ENCODE measurements around the gene ITGA3. TPM values are rescaled to one million over a fixed set of nuclear protein-coding genes. Genes with fewer than 3 reads are reported as not detected.
A peak's percentile ranks its signal among the peaks of the same experiment; 100 is the strongest.

Gene ITGA3
- total RNA-seq, 1 experiment from 2014 or later: 392 TPM

DNA sequence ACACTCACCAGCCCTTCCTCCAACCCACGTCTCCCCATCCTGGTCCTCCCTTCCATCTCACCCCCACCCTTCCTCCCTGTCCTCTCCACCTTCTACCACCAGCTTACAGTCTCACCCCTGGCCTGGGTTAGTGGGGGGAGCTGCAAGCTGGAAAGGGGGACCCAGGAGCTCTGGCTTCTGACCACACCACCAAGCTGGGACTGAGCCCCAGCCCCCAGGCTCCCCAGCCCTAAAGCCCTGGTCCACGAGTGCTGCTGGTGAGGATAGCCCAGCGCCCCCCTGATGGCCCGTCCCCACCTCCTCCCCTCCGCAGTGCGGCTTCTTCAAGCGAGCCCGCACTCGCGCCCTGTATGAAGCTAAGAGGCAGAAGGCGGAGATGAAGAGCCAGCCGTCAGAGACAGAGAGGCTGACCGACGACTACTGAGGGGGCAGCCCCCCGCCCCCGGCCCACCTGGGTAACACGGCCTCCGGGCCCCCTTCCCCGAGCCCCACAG is 32.0 kb downstream of the ITGA3 start:
- no peaks in the 10 kb centered on the region for H4K20me1 ChIP-seq (ENCODE audit: insufficient read depth)
- no peaks in the 10 kb centered on the region for H3K27me3 ChIP-seq (ENCODE audit: insufficient read depth, low read length)

More for the DNA sequence above, 32.0 kb downstream of the ITGA3 start:
- DNase-seq (ENCODE audit: low read depth, low spot score) (no peak), ATAC-seq (no peak)
- Histone ChIP-seq H3K9ac (ENCODE audit: low read length) (no peak overlapping the region), H3K9me2 (ENCODE audit: insufficient read depth) (no peaks in the 10 kb centered on the region), H3K4me3 (replicated peaks in 1 of 2; ENCODE audit: low read depth in 1 of 2, low read length in 2 of 2) (no peak overlapping the region), H3K9me3 (ENCODE audit: control insufficient read depth in 1 of 2, insufficient read depth in 1 of 2, low read depth in 1 of 2, low read length in 2 of 2) (no peaks in the 10 kb centered on the region), H3K27ac (ENCODE audit: low read depth, low read length) (no peak overlapping the region; the same call in 1 of the 2 replicates), H3K36me3 (ENCODE audit: control insufficient read depth in 1 of 2, insufficient read depth in 2 of 2, low read length in 2 of 2) (peaks cover 33 to 42% of the 10 kb centered on the region in 2 experiments; a peak in 3 of 4 replicates), H2AFZ (ENCODE audit: low read depth, low read length, poor library complexity, severe bottlenecking) (no peak overlapping the region), H3K79me2 (ENCODE audit: insufficient read depth, low read length) (no peaks in the 10 kb centered on the region; the same call in 1 of the 2 replicates), H3K4me1 (ENCODE audit: control insufficient read depth in 1 of 2, insufficient read depth in 2 of 2, low read length in 2 of 2) (peaks cover 0 to 5% of the 10 kb centered on the region in 2 experiments; a peak in 2 of 4 replicates), H3K4me2 (ENCODE audit: low read length) (no peak overlapping the region)
- RAD21 ChIA-PET (ENCODE audit: low non-redundant PET in 1 of 2, low total read pairs in 2 of 2, uncharacterized antibody in 2 of 2, unreplicated experiment in 2 of 2): interaction anchor here (0.7 to 2.1 kb wide), 8 partner anchors 23 to 91 kb away, joined by 3 to 10 read pairs (median 4); partner anchors contain the start of gene ITGA3 (in 1 of the 2)
- intact Hi-C loops (cut with micrococcal nuclease): loop anchor here (1.0 to 5.0 kb wide), 3 partner anchors 33 to 226 kb away; no protein-coding TSS in a partner anchor
- CTCF ChIA-PET: interaction anchor here (0.6 to 2.7 kb wide), 16 partner anchors 8 to 90 kb away, joined by 3 to 42 read pairs (median 4); partner anchors contain the start of gene ITGA3
- TF ChIP-seq JUND (IDR thresholded peaks at IDR 0.05): 0 out of 2 replicates have a peak, but pooled peaks have one; percentile 6
- TF ChIP-seq, protein P1, sequence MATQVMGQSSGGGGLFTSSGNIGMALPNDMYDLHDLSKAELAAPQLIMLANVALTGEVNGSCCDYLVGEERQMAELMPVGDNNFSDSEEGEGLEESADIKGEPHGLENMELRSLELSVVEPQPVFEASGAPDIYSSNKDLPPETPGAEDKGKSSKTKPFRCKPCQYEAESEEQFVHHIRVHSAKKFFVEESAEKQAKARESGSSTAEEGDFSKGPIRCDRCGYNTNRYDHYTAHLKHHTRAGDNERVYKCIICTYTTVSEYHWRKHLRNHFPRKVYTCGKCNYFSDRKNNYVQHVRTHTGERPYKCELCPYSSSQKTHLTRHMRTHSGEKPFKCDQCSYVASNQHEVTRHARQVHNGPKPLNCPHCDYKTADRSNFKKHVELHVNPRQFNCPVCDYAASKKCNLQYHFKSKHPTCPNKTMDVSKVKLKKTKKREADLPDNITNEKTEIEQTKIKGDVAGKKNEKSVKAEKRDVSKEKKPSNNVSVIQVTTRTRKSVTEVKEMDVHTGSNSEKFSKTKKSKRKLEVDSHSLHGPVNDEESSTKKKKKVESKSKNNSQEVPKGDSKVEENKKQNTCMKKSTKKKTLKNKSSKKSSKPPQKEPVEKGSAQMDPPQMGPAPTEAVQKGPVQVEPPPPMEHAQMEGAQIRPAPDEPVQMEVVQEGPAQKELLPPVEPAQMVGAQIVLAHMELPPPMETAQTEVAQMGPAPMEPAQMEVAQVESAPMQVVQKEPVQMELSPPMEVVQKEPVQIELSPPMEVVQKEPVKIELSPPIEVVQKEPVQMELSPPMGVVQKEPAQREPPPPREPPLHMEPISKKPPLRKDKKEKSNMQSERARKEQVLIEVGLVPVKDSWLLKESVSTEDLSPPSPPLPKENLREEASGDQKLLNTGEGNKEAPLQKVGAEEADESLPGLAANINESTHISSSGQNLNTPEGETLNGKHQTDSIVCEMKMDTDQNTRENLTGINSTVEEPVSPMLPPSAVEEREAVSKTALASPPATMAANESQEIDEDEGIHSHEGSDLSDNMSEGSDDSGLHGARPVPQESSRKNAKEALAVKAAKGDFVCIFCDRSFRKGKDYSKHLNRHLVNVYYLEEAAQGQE (IDR thresholded peaks at IDR 0.05; ENCODE audit: low read depth): no peak
- no TSS peak for BruUV-seq (replicated peaks)
- POLR2A ChIA-PET: interaction anchor here (0.9 to 2.1 kb wide), 7 partner anchors 10 to 90 kb away, joined by 3 to 6 read pairs (median 3); partner anchors contain the start of gene ITGA3
